NB4 (cell line): ENCODE data around the gene STIM2.

Experiments
- MYC ChIP-seq: IDR thresholded peaks from 2 replicates; pipeline ENCODE4 v1.6.1; 2011; ENCODE audit warnings: low read depth, low read length
- POLR2A ChIP-seq: IDR thresholded peaks from 2 replicates; pipeline ENCODE4 v1.6.1; 2011; ENCODE audit warnings: mild to moderate bottlenecking; ENCODE audit not compliant: insufficient read length; ENCODE audit errors: extremely low read depth
- TF ChIP-seq, protein P1 (sequence below): IDR thresholded peaks from one replicate; pipeline ENCODE4 v1.5.1; 2012; ENCODE audit warnings: low read depth, low read length

DNA sequence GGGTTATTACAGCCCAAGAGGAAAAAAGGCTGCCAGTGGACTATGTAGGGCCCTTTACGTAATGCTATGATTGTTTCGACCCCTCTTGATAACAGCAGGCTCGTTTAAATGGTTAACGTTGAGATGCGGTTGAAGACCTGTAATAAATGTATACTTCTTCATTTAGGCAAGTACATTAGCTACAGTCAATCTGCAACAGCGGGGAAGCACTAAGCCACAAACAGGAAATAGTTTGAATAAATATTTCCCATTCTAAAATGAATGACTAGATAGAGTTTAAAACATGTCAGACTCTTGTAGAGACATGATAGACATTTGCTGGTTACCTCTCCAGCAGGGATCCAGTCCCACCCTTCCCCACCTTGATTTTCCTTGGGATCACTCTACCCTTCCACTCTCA lies 38.1 kb upstream of the STIM2 start:
- TF ChIP-seq MYC = no peak
- TF ChIP-seq, protein P1, sequence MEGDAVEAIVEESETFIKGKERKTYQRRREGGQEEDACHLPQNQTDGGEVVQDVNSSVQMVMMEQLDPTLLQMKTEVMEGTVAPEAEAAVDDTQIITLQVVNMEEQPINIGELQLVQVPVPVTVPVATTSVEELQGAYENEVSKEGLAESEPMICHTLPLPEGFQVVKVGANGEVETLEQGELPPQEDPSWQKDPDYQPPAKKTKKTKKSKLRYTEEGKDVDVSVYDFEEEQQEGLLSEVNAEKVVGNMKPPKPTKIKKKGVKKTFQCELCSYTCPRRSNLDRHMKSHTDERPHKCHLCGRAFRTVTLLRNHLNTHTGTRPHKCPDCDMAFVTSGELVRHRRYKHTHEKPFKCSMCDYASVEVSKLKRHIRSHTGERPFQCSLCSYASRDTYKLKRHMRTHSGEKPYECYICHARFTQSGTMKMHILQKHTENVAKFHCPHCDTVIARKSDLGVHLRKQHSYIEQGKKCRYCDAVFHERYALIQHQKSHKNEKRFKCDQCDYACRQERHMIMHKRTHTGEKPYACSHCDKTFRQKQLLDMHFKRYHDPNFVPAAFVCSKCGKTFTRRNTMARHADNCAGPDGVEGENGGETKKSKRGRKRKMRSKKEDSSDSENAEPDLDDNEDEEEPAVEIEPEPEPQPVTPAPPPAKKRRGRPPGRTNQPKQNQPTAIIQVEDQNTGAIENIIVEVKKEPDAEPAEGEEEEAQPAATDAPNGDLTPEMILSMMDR = no peak
- no peak for TF ChIP-seq POLR2A
